Measurements from ENCODE around the gene ELAVL2. TPM values are rescaled to one million over a fixed set of nuclear protein-coding genes. Genes with fewer than 3 reads are reported as not detected.

ELAVL2 gene
- total RNA-seq, 1 experiment from 2014 or later = 16.8 TPM

GRCh38 chr9:23751633-23752032, 74.4 kb downstream of the ELAVL2 start:
- Histone ChIP-seq H2AFZ (ENCODE audit: low read length) (no peak overlapping the region), H2BK20ac (ENCODE audit: low read depth, low read length, poor library complexity, severe bottlenecking) (no peak overlapping the region), H3K4ac (ENCODE audit: low read depth, low read length) (no peak overlapping the region), H4K20me1 (ENCODE audit: control insufficient read depth, insufficient read depth, insufficient read length) (no peaks in the 10 kb centered on the region), H3K9ac (ENCODE audit: extremely low read depth, insufficient read length, low read length) (no peak overlapping the region), H4K91ac (ENCODE audit: insufficient read length, low read depth, low read length) (no peak overlapping the region), H4K8ac (replicated peaks; ENCODE audit: insufficient read length, low read depth, low read length) (no peak overlapping the region), H3K56ac (ENCODE audit: insufficient read length, low read depth, low read length) (no peak overlapping the region), H2AK5ac (ENCODE audit: insufficient read length, low read length) (no peak overlapping the region), H3K18ac (ENCODE audit: insufficient read length, low read depth, low read length) (no peak overlapping the region), H2BK120ac (ENCODE audit: low read depth, low read length, poor library complexity, severe bottlenecking) (no peak overlapping the region), H3K4me1 (ENCODE audit: insufficient read depth, low read length) (peaks cover 9% of the 10 kb centered on the region; the same call in 1 of the 2 replicates), H2BK5ac (ENCODE audit: insufficient read length, low read length) (no peak overlapping the region), H3K23ac (ENCODE audit: insufficient read length, low read depth, low read length) (no peak overlapping the region), H3K4me2 (ENCODE audit: insufficient read depth, insufficient read length, low read length) (no peak overlapping the region), H3K27me3 (ENCODE audit: insufficient read depth, low read length) (no peaks in the 10 kb centered on the region), H3K9me3 (ENCODE audit: control insufficient read depth, low read depth, low read length) (no peaks in the 10 kb centered on the region), H3K14ac (ENCODE audit: insufficient read depth, low read length) (no peak overlapping the region), H4K5ac (ENCODE audit: insufficient read length, low read depth, low read length) (no peak overlapping the region), H3K23me2 (ENCODE audit: insufficient read length, low read depth, low read length, poor library complexity, severe bottlenecking) (no peaks in the 10 kb centered on the region), H3K79me2 (ENCODE audit: insufficient read depth, low read length) (peaks cover 11% of the 10 kb centered on the region; the same call in 1 of the 2 replicates), H2BK15ac (ENCODE audit: low read depth, low read length) (no peak overlapping the region), H3K27ac (ENCODE audit: insufficient read length, low read depth, low read length) (no peak overlapping the region), H3K79me1 (ENCODE audit: insufficient read depth, low read depth, low read length, poor library complexity, severe bottlenecking) (peaks cover 2% of the 10 kb centered on the region), H2BK12ac (ENCODE audit: insufficient read length, low read depth, low read length) (no peak overlapping the region), H3T11ph (ENCODE audit: low read length) (no peak overlapping the region)
- no peak for DNase-seq
- TF ChIP-seq, protein P1, sequence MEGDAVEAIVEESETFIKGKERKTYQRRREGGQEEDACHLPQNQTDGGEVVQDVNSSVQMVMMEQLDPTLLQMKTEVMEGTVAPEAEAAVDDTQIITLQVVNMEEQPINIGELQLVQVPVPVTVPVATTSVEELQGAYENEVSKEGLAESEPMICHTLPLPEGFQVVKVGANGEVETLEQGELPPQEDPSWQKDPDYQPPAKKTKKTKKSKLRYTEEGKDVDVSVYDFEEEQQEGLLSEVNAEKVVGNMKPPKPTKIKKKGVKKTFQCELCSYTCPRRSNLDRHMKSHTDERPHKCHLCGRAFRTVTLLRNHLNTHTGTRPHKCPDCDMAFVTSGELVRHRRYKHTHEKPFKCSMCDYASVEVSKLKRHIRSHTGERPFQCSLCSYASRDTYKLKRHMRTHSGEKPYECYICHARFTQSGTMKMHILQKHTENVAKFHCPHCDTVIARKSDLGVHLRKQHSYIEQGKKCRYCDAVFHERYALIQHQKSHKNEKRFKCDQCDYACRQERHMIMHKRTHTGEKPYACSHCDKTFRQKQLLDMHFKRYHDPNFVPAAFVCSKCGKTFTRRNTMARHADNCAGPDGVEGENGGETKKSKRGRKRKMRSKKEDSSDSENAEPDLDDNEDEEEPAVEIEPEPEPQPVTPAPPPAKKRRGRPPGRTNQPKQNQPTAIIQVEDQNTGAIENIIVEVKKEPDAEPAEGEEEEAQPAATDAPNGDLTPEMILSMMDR (conservative IDR thresholded peaks at IDR 0.05) = no peak
- H3K27ac Mint-ChIP-seq = no peak overlapping the region
- H3K27me3 Mint-ChIP-seq (ENCODE audit: low read depth) = no peaks in the 10 kb centered on the region
- H3K4me3 Mint-ChIP-seq = no peak overlapping the region
- peaks cover 46 to 67% of the 10 kb centered on the region in 2 experiments for H3K4me1 Mint-ChIP-seq
- H3K9me3 Mint-ChIP-seq = no peaks in the 10 kb centered on the region
- WGBS (ENCODE audit: extremely low coverage, insufficient read length, low lambda C conversion rate) = no CpG with 5 or more reads among the region's 4 CpGs
- peaks cover 9 to 13% (median 11%) of the 10 kb centered on the region in 3 experiments for H3K36me3 Mint-ChIP-seq (ENCODE audit: insufficient read depth in 1 of 3, low read depth in 3 of 3)
